Fibroblast of villous mesenchyme (primary cell): ENCODE measurements around the gene RAD18. TPM values are rescaled to one million over a fixed set of nuclear protein-coding genes. Genes with fewer than 3 reads are reported as not detected.

Experiments
- DNase-seq: peaks from one replicate; pipeline ENCODE4 v3.0.0-alpha.2; 2010; ENCODE audit warnings: low read depth
- H3K4me3 ChIP-seq: 2 replicates; pipeline ENCODE4 v1.5.1; 2011; ENCODE audit warnings: low read depth, mild to moderate bottlenecking, low read length
- total RNA-seq: library from RNA; depleted of rRNA; stranded (reverse); fragments of >200 nt; gene quantifications from 2 replicates; pipeline ENCODE4 v1.2.3, GENCODE V29; 2012
- TF ChIP-seq, protein P1 (sequence below): IDR thresholded peaks from 2 replicates; pipeline ENCODE4 v1.5.1; 2012; ENCODE audit warnings: low read depth, mild to moderate bottlenecking, low read length; ENCODE audit not compliant: insufficient read depth

The RAD18 gene
- total RNA-seq, 1 donor: 18.1 TPM

DNA sequence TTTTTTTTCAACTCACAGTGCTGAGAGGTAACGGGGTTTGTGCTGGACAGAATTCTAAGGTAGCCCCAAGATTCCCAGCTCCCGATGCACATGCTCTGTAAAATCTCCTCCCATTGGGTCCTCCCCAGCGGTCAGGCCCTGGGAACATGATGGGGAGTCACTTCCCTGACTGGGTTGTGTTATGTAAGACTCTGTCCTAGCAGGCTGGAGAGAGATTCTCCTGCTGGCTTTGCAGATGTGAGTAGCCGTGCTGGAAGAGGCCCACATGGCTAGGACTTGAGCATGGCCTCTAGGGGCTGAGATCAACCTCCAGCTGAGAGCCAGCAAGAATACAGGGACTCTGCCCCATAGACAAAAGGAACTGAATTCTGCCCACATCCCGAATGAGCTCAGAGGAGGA, 110.2 kb downstream of the RAD18 start:
- H3K4me3 ChIP-seq: no peak overlapping the region
- DNase-seq: peak; percentile 30
- TF ChIP-seq, protein P1, sequence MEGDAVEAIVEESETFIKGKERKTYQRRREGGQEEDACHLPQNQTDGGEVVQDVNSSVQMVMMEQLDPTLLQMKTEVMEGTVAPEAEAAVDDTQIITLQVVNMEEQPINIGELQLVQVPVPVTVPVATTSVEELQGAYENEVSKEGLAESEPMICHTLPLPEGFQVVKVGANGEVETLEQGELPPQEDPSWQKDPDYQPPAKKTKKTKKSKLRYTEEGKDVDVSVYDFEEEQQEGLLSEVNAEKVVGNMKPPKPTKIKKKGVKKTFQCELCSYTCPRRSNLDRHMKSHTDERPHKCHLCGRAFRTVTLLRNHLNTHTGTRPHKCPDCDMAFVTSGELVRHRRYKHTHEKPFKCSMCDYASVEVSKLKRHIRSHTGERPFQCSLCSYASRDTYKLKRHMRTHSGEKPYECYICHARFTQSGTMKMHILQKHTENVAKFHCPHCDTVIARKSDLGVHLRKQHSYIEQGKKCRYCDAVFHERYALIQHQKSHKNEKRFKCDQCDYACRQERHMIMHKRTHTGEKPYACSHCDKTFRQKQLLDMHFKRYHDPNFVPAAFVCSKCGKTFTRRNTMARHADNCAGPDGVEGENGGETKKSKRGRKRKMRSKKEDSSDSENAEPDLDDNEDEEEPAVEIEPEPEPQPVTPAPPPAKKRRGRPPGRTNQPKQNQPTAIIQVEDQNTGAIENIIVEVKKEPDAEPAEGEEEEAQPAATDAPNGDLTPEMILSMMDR: no peak

DNA sequence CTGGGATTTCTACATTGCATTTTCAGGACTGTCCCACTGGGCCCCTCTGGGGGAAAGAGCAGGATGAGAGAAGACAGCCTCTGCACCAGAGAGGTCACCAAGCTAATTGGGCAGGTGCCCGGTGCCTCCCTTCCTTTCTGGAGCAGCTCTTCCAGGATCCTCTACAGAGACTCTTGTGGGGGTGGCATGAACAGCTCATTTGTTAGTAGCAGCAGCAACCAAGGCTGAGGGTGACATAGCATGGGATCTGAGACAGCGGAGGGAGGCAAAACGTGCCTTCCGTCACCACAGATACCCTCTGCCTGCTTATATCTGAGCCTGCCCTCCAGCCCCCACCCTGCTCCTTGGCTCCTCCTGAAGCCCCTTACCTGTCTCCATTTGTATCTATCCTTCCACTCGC, 110.8 kb downstream of the RAD18 start:
- no peak overlapping the region for H3K4me3 ChIP-seq
- TF ChIP-seq, protein P1: no peak
- DNase-seq: no peak

DNA sequence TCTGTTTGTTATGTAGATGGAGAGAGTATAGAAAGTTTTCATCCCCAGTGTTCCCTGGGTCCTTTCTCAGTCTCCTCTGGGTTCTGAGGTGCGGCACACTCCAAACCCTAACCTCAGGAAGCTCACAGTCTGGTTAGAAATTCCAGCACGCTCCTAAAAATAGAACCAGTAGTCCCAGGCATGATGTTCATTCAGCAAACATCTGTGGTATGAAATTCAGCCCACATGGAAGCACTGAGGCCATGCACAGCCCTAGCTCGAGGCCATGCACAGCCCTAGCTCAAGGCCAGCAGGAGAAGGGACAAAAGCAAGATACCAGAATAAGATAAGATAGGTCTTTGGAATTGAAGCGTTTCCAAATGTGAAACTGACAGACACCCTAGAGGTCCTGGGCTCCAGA, 111.6 kb downstream of the RAD18 start:
- DNase-seq: peak; percentile 77
- TF ChIP-seq, protein P1: no peak
- no peak overlapping the region for H3K4me3 ChIP-seq

DNA sequence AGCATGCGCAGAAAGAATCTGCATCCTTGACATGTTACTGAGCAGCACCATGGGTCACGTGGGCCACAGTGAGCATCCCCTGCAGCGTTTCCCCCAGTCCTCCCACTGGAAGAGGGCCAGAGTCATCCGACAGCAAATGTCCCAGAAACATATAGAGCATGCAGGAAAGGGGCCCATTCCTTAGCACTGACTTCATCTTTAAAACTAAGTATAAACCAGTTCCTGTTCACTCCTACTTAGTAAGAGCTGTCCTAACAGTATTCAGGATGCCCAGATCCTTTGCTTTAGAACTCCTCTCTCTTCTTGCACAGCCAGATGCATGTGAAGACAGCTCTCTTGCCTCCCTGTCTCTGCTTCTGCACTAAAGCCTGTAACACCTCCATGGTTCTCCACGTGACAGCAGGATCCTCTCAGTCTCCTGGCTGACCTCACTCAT, 114.6 kb downstream of the RAD18 start:
- TF ChIP-seq, protein P1: no peak
- no peak overlapping the region for H3K4me3 ChIP-seq
- DNase-seq: peak; percentile 82

DNA sequence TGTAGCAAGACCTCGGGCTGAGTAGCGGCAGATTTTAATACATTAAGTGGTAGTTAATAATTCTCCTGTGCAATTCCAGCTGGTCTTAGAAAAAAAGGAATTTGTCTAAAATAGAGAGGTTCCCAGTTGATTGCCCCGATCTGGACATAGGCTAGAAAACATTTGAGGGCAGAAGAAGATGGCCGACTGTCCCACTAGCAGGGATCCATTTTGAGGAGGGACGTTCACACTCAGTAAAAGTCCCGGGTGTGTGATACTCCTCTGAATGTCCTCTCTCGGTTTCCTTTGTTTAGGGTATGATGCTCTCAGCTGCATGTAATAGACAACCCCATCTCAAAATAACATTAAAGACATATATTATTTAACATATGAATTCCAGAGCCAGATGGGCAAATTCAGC, 116.0 kb downstream of the RAD18 start:
- no peak overlapping the region for H3K4me3 ChIP-seq
- TF ChIP-seq, protein P1: no peak
- no peak for DNase-seq

DNA sequence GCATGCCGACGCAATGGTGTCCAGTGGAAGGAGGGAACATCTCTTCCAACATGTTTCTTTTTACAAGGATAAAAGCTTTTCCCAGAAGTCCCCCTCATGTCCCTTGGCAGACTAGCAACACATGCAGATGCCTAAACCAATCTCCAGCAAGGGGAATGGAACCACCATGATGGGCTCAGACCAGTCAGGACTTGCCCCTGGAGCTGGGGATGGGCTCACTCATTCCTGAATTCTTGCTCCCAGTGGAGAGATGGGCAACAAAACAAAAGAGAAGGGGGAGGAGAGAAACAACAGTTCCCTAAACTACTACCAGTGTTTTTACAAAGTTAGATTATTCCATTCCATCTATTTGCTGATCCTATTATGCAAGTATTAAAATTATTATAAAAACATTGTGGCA, 117.1 kb downstream of the RAD18 start:
- DNase-seq: no peak
- TF ChIP-seq, protein P1: no peak

DNA sequence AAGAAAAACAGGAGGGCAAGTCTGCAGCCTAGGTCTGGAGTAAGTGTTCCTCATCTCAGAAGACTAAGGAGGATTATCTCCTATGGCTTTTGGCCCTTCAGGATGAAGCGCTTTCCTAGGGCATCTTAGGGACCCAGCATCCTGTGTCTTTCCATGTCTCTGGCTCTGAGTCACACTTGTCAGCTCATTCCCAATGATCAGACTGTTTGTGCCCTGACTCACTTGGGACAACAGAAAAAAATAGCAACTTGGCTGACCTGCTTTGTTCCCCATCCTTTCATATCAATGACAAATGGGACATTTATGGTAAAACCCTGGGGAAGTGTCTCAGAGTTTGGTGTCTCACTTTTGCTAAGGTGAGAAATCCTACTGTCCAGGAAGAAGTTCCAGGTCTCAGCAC, 117.6 kb downstream of the RAD18 start:
- H3K4me3 ChIP-seq: no peak overlapping the region
- TF ChIP-seq, protein P1: no peak
- peak; percentile 42 for DNase-seq

More for the DNA sequence above, 117.1 kb downstream of the RAD18 start:
- no peak overlapping the region for H3K4me3 ChIP-seq
